ENCODE measurements around the gene GARNL3. TPM values are rescaled to one million over a fixed set of nuclear protein-coding genes. Genes with fewer than 3 reads are reported as not detected.
A peak's percentile ranks its signal among the peaks of the same experiment; 100 is the strongest.

GARNL3 gene
- total and polyA plus RNA-seq, 2 of the 13 experiments (the other 11 are each of a cell fraction or from before 2014, with no cell fraction given): 3.9 to 11.0 TPM

- TF ChIP-seq BCL3 (CRISPR knock-in tag; IDR thresholded peaks at IDR 0.05): peak; percentile 4; the same call in 1 of the 2 replicates
- no peak for TF ChIP-seq ZNF292 (CRISPR knock-in tag; IDR thresholded peaks at IDR 0.05; ENCODE audit: borderline replicate concordance, low read depth)
- no peak for TF ChIP-seq ZXDC (CRISPR knock-in tag; IDR thresholded peaks at IDR 0.05)
- peak; percentile 68 for TF ChIP-seq ZBED4 (CRISPR knock-in tag; IDR thresholded peaks at IDR 0.05; ENCODE audit: borderline replicate concordance)
- TF ChIP-seq NCOA2 (CRISPR knock-in tag; IDR thresholded peaks at IDR 0.05): no peak
- TF ChIP-seq HMG20B (CRISPR knock-in tag; conservative IDR thresholded peaks at IDR 0.05): no peak
- no peak for TF ChIP-seq GPN1 (CRISPR knock-in tag; IDR thresholded peaks at IDR 0.05; ENCODE audit: borderline replicate concordance)
- no peak for TF ChIP-seq LCORL (IDR thresholded peaks at IDR 0.05)
- peak; percentile 27; the same call in 1 of the 2 replicates for TF ChIP-seq LCORL (CRISPR knock-in tag; IDR thresholded peaks at IDR 0.05)
- no peak for TF ChIP-seq ZNF672 (CRISPR knock-in tag; IDR thresholded peaks at IDR 0.05)
- peak; percentile 13 for TF ChIP-seq PTBP1 (IDR thresholded peaks at IDR 0.05; ENCODE audit: low read depth, low read length, poor library complexity, severe bottlenecking)
- 0 out of 2 replicates have a peak, but pooled peaks have one; percentile 13 for TF ChIP-seq ZNF264 (CRISPR knock-in tag; IDR thresholded peaks at IDR 0.05)
- TF ChIP-seq ZZZ3 (CRISPR knock-in tag; IDR thresholded peaks at IDR 0.05; ENCODE audit: borderline replicate concordance): peak; percentile 81; the same call in 1 of the 2 replicates
- TF ChIP-seq BCL6 (CRISPR knock-in tag; IDR thresholded peaks at IDR 0.05): peak; percentile 37; the same call in 1 of the 2 replicates
- TF ChIP-seq ZNF513 (CRISPR knock-in tag; conservative IDR thresholded peaks at IDR 0.05): no peak
- no peak for TF ChIP-seq PHB2 (IDR thresholded peaks at IDR 0.05; ENCODE audit: partially characterized antibody)
- TF ChIP-seq MIER3 (CRISPR knock-in tag; IDR thresholded peaks at IDR 0.05; ENCODE audit: borderline replicate concordance): no peak
- TF ChIP-seq FOSL2 (CRISPR knock-in tag; IDR thresholded peaks at IDR 0.05): peak; percentile 20; the same call in 1 of the 2 replicates
- 0 out of 2 replicates have a peak, but pooled peaks have one; percentile 35 for TF ChIP-seq ZNF543 (CRISPR knock-in tag; IDR thresholded peaks at IDR 0.05)
- no peak for TF ChIP-seq SP5 (CRISPR knock-in tag; IDR thresholded peaks at IDR 0.05; ENCODE audit: borderline replicate concordance, low read depth)
- TF ChIP-seq ZBTB21 (CRISPR knock-in tag; IDR thresholded peaks at IDR 0.05): no peak
These were observed 159.5 kb downstream of the GARNL3 start, which contains the start of gene ZNF79 (continued) for GRCh38 chr9:127423934-127424675.
